ENCODE measurements around the gene KRTAP10-2. TPM values are rescaled to one million over a fixed set of nuclear protein-coding genes. Genes with fewer than 3 reads are reported as not detected.

Gene KRTAP10-2
- total RNA-seq, 1 experiment from 2014 or later = not detected

DNA sequence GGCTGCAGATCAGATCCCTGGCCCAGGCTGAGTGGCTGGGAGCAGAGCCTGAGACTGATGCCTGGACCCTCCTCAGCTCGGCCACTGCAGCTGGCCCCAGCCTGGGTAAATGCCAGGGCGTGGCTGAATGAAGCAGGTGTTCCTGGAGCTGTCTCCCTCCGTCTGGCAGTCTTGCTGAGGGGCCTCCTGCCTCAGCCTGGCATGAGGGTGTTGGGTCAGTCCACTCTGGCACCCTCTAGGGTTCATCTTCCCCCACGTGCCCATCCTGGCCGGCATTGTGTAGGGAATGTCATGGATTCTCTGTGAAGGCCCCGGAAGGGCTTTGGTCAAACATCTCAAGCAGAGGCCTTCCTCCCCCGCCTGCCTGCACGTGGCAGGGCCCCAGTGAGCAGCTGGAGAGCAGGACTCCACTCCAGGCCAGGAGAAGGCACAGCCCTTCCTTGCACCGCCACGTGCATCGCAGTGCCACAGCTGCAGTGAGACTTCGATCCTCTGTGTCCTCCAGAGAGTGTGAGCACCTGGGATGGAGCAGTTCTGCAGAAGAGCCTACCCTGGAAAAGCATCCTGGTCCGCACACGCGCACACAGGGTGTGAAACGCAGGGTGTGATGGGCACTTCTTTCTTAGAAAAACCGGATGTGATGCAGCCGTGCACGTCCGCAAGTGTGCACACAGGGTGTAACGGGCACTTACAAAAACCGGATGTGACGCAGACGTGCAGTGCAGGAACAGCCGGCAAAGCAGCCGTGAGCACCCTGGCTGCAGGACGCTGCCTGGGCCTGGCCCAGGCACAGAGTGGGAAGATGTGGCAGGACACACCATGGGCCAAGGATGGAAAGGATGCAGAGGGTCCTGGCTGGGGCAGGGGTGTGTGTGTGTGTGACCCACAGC, 17.6 kb upstream of the KRTAP10-2 start:
- DNase-seq (ENCODE audit: low read depth, low spot score) (no peak), ATAC-seq (no peak; the same call in 1 of the 2 replicates)
- Histone ChIP-seq H3K4me2 (ENCODE audit: low read length) (no peak overlapping the region), H4K20me1 (ENCODE audit: insufficient read depth) (no peaks in the 10 kb centered on the region), H3K36me3 (ENCODE audit: control insufficient read depth in 1 of 2, insufficient read depth in 2 of 2, low read length in 2 of 2) (no peaks in the 10 kb centered on the region), H3K79me2 (ENCODE audit: insufficient read depth, low read length) (no peaks in the 10 kb centered on the region), H3K9me2 (ENCODE audit: insufficient read depth) (no peaks in the 10 kb centered on the region), H3K4me3 (replicated peaks in 1 of 2; ENCODE audit: low read depth in 1 of 2, low read length in 2 of 2) (no peak overlapping the region), H3K27me3 (ENCODE audit: insufficient read depth, low read length) (peaks cover 6% of the 10 kb centered on the region), H3K9ac (ENCODE audit: low read length) (no peak overlapping the region), H3K9me3 (ENCODE audit: control insufficient read depth in 1 of 2, insufficient read depth in 1 of 2, low read depth in 1 of 2, low read length in 2 of 2) (no peaks in the 10 kb centered on the region), H3K4me1 (ENCODE audit: control insufficient read depth in 1 of 2, insufficient read depth in 2 of 2, low read length in 2 of 2) (no peaks in the 10 kb centered on the region), H3K27ac (ENCODE audit: low read depth, low read length) (no peak overlapping the region), H2AFZ (ENCODE audit: low read depth, low read length, poor library complexity, severe bottlenecking) (no peak overlapping the region)
- intact Hi-C loops (cut with micrococcal nuclease) = loop anchor here (10.0 kb wide), 1 partner anchor 106 kb away; no protein-coding TSS in a partner anchor
- TF ChIP-seq EGR1 (IDR thresholded peaks at IDR 0.05; ENCODE audit: low read depth) (no peak), YY1 (IDR thresholded peaks at IDR 0.05; ENCODE audit: extremely low read depth, insufficient replicate concordance, low read depth, low read length) (no peak), RAD21 (IDR thresholded peaks at IDR 0.05; ENCODE audit: low read depth) (no peak), JUND (IDR thresholded peaks at IDR 0.05) (no peak), ZFX (IDR thresholded peaks at IDR 0.05) (no peak), ELF1 (IDR thresholded peaks at IDR 0.05; ENCODE audit: borderline replicate concordance, low read depth) (no peak), SRF (IDR thresholded peaks at IDR 0.05; ENCODE audit: low read depth) (no peak), POLR2A (IDR thresholded peaks at IDR 0.05; ENCODE audit: borderline replicate concordance, extremely low read depth, insufficient read depth, insufficient read length) (no peak)
- TF ChIP-seq, protein P1, sequence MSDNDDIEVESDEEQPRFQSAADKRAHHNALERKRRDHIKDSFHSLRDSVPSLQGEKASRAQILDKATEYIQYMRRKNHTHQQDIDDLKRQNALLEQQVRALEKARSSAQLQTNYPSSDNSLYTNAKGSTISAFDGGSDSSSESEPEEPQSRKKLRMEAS (IDR thresholded peaks at IDR 0.05) = no peak
- TF ChIP-seq, protein P2, sequence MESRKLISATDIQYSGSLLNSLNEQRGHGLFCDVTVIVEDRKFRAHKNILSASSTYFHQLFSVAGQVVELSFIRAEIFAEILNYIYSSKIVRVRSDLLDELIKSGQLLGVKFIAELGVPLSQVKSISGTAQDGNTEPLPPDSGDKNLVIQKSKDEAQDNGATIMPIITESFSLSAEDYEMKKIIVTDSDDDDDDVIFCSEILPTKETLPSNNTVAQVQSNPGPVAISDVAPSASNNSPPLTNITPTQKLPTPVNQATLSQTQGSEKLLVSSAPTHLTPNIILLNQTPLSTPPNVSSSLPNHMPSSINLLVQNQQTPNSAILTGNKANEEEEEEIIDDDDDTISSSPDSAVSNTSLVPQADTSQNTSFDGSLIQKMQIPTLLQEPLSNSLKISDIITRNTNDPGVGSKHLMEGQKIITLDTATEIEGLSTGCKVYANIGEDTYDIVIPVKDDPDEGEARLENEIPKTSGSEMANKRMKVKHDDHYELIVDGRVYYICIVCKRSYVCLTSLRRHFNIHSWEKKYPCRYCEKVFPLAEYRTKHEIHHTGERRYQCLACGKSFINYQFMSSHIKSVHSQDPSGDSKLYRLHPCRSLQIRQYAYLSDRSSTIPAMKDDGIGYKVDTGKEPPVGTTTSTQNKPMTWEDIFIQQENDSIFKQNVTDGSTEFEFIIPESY (IDR thresholded peaks at IDR 0.05; ENCODE audit: extremely low read depth, insufficient replicate concordance, low read length) = no peak
- TF ChIP-seq, protein P3, sequence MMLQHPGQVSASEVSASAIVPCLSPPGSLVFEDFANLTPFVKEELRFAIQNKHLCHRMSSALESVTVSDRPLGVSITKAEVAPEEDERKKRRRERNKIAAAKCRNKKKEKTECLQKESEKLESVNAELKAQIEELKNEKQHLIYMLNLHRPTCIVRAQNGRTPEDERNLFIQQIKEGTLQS (IDR thresholded peaks at IDR 0.05) = no peak
- TF ChIP-seq, protein P4, sequence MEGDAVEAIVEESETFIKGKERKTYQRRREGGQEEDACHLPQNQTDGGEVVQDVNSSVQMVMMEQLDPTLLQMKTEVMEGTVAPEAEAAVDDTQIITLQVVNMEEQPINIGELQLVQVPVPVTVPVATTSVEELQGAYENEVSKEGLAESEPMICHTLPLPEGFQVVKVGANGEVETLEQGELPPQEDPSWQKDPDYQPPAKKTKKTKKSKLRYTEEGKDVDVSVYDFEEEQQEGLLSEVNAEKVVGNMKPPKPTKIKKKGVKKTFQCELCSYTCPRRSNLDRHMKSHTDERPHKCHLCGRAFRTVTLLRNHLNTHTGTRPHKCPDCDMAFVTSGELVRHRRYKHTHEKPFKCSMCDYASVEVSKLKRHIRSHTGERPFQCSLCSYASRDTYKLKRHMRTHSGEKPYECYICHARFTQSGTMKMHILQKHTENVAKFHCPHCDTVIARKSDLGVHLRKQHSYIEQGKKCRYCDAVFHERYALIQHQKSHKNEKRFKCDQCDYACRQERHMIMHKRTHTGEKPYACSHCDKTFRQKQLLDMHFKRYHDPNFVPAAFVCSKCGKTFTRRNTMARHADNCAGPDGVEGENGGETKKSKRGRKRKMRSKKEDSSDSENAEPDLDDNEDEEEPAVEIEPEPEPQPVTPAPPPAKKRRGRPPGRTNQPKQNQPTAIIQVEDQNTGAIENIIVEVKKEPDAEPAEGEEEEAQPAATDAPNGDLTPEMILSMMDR (IDR thresholded peaks at IDR 0.05 in 2 of 3, conservative IDR thresholded peaks at IDR 0.05 in 1 of 3; ENCODE audit: borderline replicate concordance in 1 of 3, insufficient read depth in 1 of 3, low read depth in 2 of 3, low read length in 2 of 3) = no peak
- BruUV-seq (replicated peaks) = no TSS peak
- POLR2A ChIA-PET = no interaction called here
- RAD21 ChIA-PET (ENCODE audit: low non-redundant PET in 1 of 2, low total read pairs in 2 of 2, uncharacterized antibody in 2 of 2, unreplicated experiment in 2 of 2) = no interaction called here
- CTCF ChIA-PET = no interaction called here

Measured in HCT116 (cell line).